NOMO-1 treated with dmso at 0.1 percent for 144 hours (cell line): Measurements from ENCODE around the gene OR51E2.
"Not testable (repeated sequence)": the region's sequence is repeated elsewhere in the genome, so short reads cannot be mapped to it uniquely, and the experiment has no call there.

Experiments used
- DNase-seq: peaks from one replicate; lab custom pipeline; 2025; ENCODE audit not compliant: unreplicated experiment; lab: John Stamatoyannopoulos, UW

Gene OR51E2, protein sequence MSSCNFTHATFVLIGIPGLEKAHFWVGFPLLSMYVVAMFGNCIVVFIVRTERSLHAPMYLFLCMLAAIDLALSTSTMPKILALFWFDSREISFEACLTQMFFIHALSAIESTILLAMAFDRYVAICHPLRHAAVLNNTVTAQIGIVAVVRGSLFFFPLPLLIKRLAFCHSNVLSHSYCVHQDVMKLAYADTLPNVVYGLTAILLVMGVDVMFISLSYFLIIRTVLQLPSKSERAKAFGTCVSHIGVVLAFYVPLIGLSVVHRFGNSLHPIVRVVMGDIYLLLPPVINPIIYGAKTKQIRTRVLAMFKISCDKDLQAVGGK

GRCh38 chr11:4697585-4697984 is at the start of gene OR51E2:
TSS of gene OR51E2 (minus strand) at chr11:4697853. CDS start at chr11:4682711, 15,142 bp downstream.
- DNase-seq: no peak

GRCh38 chr11:4740735-4741134 is 43.1 kb upstream of the OR51E2 start:
- no peak for DNase-seq

GRCh38 chr11:4727171-4727570 is 29.5 kb upstream of the OR51E2 start:
- DNase-seq: no peak

- DNase-seq: not testable (repeated sequence)
These were observed 25.2 kb upstream of the OR51E2 start for GRCh38 chr11:4722616-4723534.

- DNase-seq: no peak
These were observed 16.6 kb upstream of the OR51E2 start for GRCh38 chr11:4714300-4714699.

DNA sequence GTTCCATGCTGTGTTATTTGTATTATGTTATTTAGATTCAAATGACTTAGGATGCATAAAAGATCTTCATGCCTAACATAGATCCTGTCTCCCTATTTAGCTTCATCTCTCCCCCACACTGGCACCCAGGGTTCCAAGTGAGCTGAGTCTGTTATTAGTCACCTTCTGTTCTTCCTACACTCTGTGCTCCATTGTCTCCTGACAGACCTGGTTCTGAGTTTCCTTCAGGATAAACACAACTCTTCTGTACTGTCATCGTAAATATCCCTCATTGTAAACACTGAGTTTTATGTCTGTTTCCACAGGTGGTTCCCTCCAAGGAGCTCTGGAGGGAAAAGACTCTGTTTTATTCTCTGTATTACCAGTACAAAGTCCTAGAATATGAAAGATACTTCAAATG is 15.6 kb upstream of the OR51E2 start:
- no peak for DNase-seq

DNA sequence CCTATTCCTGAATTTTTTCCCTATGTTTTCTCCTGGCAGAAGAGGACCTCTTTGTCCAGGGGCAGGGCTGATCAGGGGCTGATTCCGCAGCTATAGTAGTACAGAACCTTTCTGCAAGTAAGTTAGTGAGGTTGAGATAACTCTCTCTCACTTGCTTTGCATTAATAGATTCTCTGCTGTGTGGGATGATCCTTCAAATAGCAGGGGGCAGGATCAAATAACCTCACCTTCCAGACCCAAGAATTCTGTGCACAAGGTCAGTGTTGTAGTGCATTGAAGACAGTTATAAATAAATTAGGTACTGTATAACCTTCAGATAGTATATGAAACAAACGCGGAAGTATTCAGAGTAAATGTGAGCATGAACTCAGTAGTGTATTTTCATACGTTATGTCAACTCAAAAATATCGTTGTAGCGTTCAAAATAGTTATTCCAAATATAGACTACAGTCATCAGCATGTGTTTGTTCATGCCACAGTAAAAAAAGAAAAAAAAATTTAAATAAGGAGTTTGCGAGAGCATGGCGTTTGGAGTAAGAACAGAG is 7.2 kb upstream of the OR51E2 start:
- no peak for DNase-seq

DNA sequence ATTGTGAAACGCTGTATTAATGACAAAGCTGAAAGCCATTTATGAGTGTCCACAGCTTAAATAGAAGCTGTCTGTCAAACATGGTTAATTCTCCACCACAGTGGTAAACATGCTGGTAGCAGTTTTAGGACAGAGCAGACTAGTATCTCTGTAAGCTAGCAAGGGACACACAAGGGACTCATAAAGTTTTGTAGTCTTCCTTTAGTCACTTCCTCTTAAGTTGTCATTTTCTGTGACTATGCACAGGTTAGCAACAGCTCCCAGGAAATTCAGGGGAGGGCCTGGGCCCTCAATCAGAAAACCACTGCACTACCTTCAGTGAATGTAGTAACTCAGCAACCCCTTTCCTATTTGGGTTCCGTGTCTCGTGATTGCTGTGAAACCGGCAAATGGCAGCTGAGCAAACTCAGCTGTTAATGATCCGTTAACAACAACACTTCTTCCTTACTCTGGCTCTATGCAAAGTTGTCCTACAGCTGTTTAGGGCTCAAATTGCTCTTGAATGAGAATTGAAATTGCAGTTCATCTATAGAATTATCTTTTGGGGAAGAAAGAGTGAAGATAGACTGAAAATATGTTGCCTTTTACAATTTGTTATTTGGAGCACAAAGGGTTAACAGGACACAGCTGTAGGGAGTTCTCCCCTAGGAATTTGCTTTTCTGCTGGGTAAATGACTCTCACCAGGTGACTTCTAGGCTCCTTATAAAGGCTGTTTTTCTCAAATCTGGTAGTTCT is 6.6 kb upstream of the OR51E2 start, which contains the start of gene MMP26:
Gene MMP26 (plus strand): TSS at position 731 of the 736 bp plus-strand sequence.
- DNase-seq: no peak

DNA sequence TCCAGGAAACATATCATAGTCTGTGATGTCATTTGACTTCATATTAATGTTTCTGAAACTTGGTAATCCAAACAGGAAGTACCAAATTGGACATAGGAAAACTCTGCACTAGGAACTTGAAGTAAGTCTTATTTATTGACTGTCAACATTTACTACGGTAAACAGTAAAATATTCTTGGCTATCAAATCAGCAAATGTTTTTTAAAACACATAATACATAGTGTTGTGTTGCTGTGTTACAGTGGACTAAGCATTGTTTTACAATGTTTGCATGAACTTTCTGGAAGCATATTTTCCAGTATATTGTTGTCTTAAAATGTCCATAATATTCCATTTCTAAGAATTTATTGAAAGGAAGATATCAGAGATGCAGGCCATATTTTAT is 2.8 kb upstream of the OR51E2 start:
- DNase-seq: no peak

- no peak for DNase-seq
These were observed 2.2 kb upstream of the OR51E2 start for GRCh38 chr11:4699697-4700435.

- no peak for DNase-seq
These were observed 2.2 kb downstream of the OR51E2 start for GRCh38 chr11:4695442-4695841.

DNA sequence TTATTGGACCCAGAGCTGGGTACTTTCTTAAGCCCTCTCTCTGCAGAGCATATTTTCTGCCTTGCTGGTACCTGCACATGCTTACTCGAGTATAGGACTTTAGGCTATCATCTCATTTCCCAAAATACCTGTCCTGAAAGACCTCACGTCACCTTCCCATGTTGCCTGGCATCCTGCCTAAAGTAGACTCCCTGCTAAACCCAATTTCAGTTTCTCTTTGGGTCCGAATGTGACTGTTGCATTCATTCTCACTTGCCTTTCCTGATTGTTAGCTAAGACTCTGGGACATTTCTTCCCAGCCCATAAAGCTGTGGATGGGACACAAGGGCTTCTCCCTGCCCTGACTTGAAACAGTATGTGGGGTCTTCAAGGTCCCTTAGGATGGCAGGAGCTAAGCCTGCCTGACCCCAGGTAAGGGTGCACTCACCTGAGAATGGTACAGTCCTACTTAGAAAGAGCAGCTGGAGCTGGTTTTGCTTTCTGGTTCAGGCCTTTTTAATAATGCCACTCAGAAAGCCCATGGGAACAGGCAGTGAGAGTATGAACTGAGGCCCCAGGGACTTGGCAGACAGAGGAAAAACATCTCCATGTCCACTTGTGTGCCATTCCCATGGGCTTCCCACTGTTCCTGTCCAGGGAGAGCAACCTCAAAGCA is 12.9 kb downstream of the OR51E2 start:
- DNase-seq: no peak

GRCh38 chr11:4682623-4683419 is 14.8 kb downstream of the OR51E2 start:
- no peak for DNase-seq

- no peak for DNase-seq
These were observed 17.3 kb downstream of the OR51E2 start for GRCh38 chr11:4680341-4680740.

DNA sequence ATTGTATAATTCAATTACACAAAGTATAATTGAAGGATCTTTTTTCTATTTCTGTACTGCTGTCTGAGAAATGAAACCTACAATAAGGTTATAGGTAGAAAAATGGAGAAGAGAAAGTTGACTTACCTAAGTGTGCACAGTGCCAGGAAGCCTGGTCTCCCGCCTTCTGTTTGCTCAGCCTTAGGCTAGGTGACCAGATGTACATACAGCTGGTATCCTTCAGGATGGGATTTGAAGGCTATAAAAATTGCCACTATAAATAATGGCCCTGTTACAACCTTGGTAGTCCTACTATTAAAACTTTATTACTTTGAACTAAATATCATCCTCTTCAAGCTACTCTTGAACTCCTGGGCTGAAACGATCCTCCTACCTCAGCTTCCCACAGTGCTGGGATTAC is 19.7 kb downstream of the OR51E2 start:
- no peak for DNase-seq

DNA sequence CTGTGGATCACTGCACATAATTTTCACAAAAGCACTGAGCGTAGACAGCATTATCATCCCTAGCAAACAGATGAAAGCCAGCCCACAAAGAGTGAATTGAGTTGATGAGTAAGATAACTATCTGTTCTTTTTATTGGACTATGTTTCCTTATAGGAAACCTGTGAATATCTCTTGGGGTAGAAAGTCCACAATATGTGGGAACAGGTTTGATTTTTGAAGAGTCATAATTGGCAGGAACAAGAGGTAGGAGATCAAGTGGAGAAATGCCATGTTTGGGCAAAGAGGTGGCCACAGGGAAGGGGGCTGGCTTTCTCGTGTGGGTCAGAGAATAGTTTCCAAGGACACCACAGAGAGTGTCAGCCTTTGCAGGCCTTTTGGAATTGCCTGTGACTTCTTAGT is 23.9 kb downstream of the OR51E2 start:
- DNase-seq: no peak

- DNase-seq: no peak
These were observed 25.2 kb downstream of the OR51E2 start for GRCh38 chr11:4672470-4672869.

- DNase-seq: no peak
These were observed 25.9 kb downstream of the OR51E2 start for GRCh38 chr11:4671741-4672140.

DNA sequence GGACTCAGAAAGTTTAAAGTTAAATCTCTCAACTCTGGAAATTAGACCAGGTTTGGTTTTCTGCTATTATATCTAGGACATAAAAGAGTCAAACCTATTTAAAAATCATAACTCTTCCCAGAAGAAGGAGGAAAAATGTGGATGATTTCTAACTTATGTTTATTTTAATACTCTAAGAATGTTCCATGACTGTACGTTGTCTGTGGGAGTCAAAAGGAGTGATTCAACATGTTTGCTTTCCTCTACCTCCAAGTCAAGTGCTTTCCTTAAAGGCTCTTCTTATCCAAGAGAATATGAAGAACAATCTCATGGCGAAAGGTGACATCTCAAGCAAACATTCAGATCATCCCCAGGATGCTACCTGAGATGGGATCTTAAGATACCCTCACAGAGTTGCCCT is 32.2 kb downstream of the OR51E2 start:
- DNase-seq: no peak
